Left ventricle myocardium inferior (tissue), 1 donor: ENCODE measurements around the gene PSD4. TPM values are rescaled to one million over a fixed set of nuclear protein-coding genes. Genes with fewer than 3 reads are reported as not detected.

ENCODE experiments used
- DNase-seq: peaks from one replicate; pipeline ENCODE4 v3.0.0-alpha.2; 2020
- H3K27ac ChIP-seq: fragments of 200-600 bp; replicated peaks from 2 replicates; pipeline ENCODE4 v1.8.0; 2021
- H3K27me3 ChIP-seq: fragments of 200-600 bp; 2 replicates; pipeline ENCODE4 v1.8.0; 2021; ENCODE audit warnings: low read depth
- H3K36me3 ChIP-seq: fragments of 200-600 bp; 2 replicates; pipeline ENCODE4 v1.8.0; 2021
- H3K4me1 ChIP-seq: fragments of 200-600 bp; 2 replicates; pipeline ENCODE4 v1.8.0; 2021
- H3K4me3 ChIP-seq: fragments of 200-600 bp; 2 replicates; pipeline ENCODE4 v1.8.0; 2021; ENCODE audit warnings: mild to moderate bottlenecking, moderate library complexity
- H3K9me3 ChIP-seq: fragments of 200-600 bp; replicated peaks from 2 replicates; pipeline ENCODE4 v1.8.0; 2021
- intact Hi-C: fragments of 100-400 bp; cut with micrococcal nuclease; formaldehyde crosslinking; loops from one replicate; pipeline ENCODE4 v1.11.0; 2022
- long read RNA-seq: library from polyadenylated mRNA; unstranded; transcript quantifications from one replicate; pipeline ENCODE4 v2.0.0, GENCODE V29; 2021
- total RNA-seq: library from RNA; stranded (reverse); fragmentation: NEBNext Ultra II Directional; extraction: Animal tissue kit (Norgen Biotek cat#: 25700); gene quantifications from one replicate; pipeline ENCODE4 v1.2.1, GENCODE V29; 2021
- TF ChIP-seq, protein P1 (sequence below): fragments of 200-600 bp; IDR thresholded peaks from 2 replicates; pipeline ENCODE4 v1.8.0; 2021; ENCODE audit warnings: antibody characterized with exemption, mild to moderate bottlenecking, borderline replicate concordance
- donor health status: DM: no; HTN: yes; CAD: no; lungs with severe emphysema.

The PSD4 gene
- 2.2 TPM for total RNA-seq
- long read RNA-seq, partial matches to known transcripts: 0 of 2 reads
- long read RNA-seq, other reads (novel, unspliced or antisense): 2 of 2 reads

DNA sequence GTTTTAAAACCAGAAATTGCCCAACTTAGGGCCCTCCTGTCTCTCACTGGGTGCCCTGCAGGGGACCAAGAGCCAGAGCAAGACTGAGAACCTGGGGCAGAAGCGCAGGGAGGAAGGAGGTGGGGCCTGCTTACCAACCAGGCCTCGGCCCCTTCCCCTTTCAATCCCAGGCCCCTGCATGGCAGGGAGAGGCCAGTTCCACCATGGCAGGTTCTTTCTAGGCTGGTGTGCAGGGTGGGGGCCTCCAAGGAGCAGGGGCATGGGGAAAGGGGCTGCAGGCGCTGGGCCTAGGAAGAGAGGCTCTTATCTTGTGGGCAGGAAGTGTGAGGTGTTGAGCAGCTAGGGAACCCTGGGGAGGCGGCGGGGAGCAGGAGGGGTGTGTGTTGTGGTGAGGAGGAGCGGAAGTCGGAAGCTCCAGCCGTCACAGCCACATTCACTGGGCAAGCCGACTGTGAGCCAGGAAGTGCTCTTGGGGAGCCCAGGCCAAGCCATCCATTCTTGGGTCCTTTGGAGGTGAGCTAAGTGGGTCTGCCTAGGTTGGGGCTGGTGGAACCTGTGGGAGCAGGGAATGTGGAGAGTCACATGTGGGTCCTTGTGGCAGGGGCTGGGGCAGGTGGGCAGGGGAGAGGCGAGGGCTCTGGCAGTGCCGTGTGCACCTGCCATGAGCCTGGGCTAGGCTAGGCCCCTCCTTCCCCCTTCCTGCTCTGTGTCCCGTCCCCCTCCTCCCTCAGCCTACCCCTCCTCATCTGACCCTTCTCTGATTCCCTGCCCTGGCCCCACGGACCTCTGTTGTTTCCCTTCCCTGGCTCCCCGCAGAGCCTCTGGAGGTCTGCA, at the start of gene PSD4:
Gene PSD4, plus strand, starts transcription at position 430 of the 834 bp plus-strand sequence. CDS start 8,486 bp downstream, outside the sequence.
- H3K27ac ChIP-seq: no peak within 1 kb of the TSS
- TF ChIP-seq, protein P1, sequence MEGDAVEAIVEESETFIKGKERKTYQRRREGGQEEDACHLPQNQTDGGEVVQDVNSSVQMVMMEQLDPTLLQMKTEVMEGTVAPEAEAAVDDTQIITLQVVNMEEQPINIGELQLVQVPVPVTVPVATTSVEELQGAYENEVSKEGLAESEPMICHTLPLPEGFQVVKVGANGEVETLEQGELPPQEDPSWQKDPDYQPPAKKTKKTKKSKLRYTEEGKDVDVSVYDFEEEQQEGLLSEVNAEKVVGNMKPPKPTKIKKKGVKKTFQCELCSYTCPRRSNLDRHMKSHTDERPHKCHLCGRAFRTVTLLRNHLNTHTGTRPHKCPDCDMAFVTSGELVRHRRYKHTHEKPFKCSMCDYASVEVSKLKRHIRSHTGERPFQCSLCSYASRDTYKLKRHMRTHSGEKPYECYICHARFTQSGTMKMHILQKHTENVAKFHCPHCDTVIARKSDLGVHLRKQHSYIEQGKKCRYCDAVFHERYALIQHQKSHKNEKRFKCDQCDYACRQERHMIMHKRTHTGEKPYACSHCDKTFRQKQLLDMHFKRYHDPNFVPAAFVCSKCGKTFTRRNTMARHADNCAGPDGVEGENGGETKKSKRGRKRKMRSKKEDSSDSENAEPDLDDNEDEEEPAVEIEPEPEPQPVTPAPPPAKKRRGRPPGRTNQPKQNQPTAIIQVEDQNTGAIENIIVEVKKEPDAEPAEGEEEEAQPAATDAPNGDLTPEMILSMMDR: no peak
- no peaks in the 10 kb centered on the region for H3K27me3 ChIP-seq
- no peaks in the 10 kb centered on the region for H3K36me3 ChIP-seq
- no peaks in the 10 kb centered on the region for H3K4me1 ChIP-seq
- peak; percentile 65 for DNase-seq
- H3K4me3 ChIP-seq: peak within 1 kb of the TSS; percentile 27
- intact Hi-C loops: no loop called here
- no peaks in the 10 kb centered on the region for H3K9me3 ChIP-seq

DNA sequence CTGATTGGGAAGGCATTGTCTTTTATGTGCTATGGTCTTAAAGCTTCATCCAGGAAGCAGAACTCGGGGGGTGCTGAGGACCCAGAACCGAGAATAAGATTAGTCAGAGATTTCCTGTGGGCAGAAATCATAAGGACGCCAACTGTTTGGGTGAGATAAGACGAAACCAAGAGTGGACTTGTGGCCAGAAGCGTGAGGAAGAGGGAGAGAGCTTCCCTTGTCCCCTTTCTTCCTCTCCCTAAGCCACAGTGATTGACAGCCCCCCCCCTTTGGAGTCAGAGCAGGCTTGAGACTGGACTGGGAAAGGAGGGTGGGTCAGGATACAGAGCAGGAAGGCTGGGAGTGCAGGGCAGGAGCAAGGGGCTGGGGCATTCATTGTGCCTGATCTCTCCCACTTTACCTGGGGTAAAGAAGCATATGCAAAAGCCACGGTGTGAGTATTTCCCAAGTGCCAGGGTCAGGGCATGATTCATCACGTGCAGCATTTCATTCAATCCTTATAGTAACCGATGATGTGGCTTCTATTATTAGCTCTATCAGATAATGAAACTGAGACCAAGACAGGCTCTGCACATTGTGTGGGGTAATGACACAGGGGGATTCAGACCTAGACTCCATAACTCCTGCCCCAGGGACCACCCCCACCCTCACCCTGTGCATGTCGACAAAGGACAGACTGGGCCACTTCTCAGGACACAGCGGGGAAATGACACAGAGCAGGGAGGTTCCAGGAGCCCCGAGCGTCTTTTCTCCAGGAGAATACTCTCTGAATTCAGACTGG, 49.4 kb upstream of the PSD4 start:
- no peak for DNase-seq
- H3K4me1 ChIP-seq: peaks cover 12% of the 10 kb centered on the region
- intact Hi-C loops: no loop called here
- no peaks in the 10 kb centered on the region for H3K9me3 ChIP-seq
- H3K27ac ChIP-seq: no peak overlapping the region
- H3K36me3 ChIP-seq: no peaks in the 10 kb centered on the region
- peaks cover 11% of the 10 kb centered on the region for H3K27me3 ChIP-seq
- H3K4me3 ChIP-seq: no peak overlapping the region
- TF ChIP-seq, protein P1: no peak

DNA sequence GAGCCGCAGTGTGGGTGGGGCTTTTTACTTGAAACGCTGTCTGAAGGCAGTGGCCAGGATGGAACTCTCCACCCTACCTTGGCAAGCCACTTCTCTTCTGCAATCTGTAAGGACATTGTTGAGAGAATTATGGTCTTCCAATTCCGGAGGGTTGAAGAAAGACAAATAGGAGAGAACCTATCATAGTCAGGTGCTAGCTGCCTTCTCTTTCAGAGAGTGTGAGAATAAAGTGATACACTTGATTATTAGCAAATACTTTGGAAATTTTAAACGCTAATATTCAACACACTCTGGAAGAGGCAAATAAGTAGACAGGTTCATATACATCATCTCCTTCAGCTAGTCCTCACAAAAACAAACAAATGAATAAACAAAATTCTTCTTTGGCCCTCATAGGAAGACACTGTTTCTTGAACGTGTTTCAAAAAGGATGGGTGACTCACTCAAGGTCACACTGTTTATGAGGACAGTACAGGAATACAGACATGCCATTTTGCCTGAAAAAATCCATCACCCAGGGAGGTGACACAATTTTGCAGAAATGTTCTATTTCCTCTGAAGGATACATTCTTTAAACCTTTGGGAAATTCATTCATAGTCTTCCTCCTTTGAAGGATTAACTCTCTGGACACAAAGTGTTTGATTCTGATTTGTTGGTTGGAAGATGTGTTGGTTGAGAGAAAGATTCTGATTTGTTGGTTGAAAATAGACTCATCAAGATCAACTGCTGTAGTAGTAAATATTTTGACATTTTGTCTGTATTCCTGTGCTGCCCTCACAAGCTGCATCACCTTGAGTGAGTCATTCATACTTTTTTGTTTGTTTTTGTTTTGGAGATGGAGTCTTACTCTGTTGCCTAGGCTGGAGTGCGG, 48.6 kb upstream of the PSD4 start:
- DNase-seq: no peak
- Histone ChIP-seq H3K27ac (no peak overlapping the region), H3K4me1 (peaks cover 12% of the 10 kb centered on the region), H3K27me3 (peaks cover 4% of the 10 kb centered on the region), H3K36me3 (no peaks in the 10 kb centered on the region), H3K4me3 (no peak overlapping the region), H3K9me3 (no peaks in the 10 kb centered on the region)
- TF ChIP-seq, protein P1: no peak
- intact Hi-C loops: no loop called here

DNA sequence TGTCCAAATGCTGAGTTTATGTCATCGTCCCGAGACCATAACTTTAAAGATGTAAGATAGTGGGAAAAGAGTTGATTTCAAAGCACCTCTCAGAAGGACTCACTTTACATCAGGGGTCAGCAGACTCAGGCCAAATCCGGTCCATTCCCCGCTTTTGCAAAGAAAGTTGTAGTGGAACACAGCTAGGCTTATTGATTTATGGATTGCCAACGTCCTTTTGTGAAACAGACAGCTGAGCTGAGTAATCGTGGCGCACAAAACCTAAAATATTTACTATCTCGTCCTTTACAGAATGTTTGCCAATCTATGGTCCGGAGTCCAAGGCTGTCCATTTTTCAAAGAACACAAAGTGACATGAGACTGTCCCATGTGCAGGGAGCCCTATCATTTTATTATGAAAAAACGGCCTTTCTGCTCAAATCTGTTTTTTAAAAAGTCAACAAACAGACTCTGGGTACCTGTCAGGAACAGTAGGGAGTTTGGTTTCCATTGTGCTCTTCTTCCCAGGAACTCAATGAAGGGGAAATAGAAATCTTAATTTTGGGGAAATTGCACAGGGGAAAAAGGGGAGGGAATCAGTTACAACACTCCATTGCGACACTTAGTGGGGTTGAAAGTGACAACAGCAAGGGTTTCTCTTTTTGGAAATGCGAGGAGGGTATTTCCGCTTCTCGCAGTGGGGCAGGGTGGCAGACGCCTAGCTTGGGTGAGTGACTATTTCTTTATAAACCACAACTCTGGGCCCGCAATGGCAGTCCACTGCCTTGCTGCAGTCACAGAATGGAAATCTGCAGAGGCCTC, 46.7 kb upstream of the PSD4 start, which contains the start of gene IL1RN:
Gene IL1RN, plus strand, starts transcription at position 754 of the 801 bp plus-strand sequence. Its CDS starts 27 bp downstream, at position 781.
- TF ChIP-seq, protein P1: no peak
- H3K27ac ChIP-seq: no peak within 1 kb of the TSS
- peaks cover 4% of the 10 kb centered on the region for H3K27me3 ChIP-seq
- H3K36me3 ChIP-seq: no peaks in the 10 kb centered on the region
- no peaks in the 10 kb centered on the region for H3K9me3 ChIP-seq
- peaks cover 12% of the 10 kb centered on the region for H3K4me1 ChIP-seq
- intact Hi-C loops: no loop called here
- H3K4me3 ChIP-seq: no peak within 1 kb of the TSS
- no peak for DNase-seq
